NCI-H526 (cell line): ENCODE data around the gene DPP6.
"Not testable (repeated sequence)": the region's sequence is repeated elsewhere in the genome, so short reads cannot be mapped to it uniquely, and the experiment has no call there.

ENCODE experiments used
- DNase-seq, 2 experiments: peaks; one replicate each; lab custom pipeline; 2025; lab: John Stamatoyannopoulos, UW

The DPP6 gene

DNA sequence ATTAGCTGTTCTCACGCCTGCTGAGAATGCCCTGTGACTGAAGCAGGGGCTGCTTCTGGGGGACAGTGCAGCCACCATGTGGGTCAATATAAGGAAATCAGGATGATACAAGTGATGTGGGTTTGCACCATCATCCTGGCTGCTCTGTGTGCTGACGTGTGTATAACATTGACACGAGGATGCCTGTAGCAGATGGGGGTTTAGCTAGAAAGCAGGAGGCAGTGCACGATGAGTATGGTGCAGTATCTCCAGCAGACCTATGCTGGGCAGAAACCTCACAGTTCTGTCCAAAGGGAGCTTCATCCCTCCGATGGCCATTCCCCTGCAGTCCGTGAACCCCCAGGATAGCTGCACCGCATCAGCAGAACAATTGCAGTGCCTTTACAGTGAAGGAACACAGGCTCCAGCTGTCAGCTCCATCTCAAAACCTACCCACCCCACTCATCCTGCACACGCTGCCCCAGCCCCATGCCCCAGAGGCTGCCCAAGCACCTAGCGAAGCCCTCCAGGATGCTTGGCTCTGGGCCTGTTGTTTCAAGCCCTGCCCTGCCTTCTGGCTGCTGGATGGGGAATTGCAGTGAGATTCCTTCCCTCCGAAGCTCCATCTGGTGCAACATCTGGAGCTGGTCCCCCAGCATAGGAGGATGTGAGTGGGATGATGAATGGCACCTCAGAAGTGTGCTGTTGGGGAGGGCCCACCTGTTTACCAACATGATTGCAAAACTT is 96.8 kb downstream of the DPP6 start:
- not testable (repeated sequence) for DNase-seq

DNA sequence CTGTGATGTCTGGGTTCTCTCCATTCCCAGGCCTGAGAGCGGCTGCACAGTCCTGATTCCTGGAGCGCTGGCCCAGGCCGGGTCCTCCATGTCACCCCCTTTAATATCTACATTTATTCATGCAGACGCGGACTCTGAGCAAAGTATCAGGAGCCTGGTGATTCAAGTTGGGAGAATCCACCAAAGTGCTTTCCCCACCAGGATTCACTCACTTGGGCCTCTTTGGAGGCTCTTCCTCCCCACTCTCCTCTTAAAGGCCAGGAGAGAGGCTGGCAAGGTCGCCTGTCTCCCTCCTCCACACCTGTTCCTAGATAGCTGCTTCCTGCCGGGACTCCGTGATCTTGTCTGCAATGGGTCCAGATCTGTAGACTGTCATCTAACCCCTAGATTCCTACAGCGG is 98.5 kb downstream of the DPP6 start:
- DNase-seq, result not testable (repeated sequence)

DNA sequence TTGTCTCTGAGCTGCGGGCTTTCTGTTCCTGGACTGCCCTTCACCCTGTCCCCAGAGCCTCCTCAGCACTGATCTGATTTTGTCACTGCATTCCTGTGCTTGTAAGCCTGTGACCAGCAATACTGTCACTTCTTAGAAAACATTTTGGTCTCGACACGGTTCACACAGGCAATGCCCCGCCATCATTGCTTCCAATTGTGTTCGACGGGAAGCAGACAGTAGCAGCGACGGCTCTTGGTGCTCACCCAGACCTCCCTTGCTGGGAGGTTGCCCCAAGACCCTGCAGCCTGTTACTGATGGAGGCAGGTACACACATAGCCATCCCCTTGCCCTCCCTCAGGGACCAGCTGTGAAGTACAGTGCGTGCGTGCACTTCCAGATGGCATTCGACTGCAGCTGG is 99.1 kb downstream of the DPP6 start:
- DNase-seq, result not testable (repeated sequence)

DNA sequence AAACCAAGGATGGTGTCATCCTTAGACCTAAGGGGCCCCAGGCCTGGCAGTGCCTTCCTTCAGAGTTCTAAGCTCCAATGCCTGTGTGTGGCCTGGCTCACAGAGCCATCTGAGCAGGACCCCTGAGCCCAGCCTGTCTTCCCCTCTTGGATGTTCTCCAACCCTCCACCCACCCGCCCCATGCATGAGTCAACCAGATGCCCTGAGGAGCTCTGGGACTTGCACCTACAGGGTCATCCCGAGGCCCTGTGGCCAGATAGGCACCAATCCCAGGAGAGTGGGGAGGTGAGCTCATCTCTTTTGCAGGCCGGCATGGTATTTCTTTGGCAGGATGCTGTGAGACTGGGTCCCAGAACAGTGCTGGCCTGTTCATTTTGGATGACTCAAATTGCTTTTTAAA is 103.7 kb downstream of the DPP6 start:
- DNase-seq, result not testable (repeated sequence)

DNA sequence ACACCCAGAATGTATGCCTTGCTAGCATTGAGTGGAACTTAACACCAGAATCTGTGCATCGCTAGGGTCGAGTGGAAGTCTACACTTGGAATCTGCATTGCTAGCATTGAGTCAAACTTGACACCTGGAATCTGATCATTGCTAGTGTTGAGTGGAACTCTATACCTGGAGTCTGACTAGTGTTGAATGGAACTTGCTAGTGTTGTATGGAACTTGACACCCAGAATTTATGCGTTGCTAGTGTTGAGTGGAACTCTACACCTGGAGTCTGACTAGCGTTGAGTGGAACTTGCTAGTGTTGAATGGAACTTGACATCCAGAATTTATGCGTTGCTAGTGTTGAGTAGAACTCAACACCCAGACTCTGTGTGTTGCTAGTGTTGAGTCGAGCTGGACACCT is 110.7 kb downstream of the DPP6 start:
- not testable (repeated sequence) for DNase-seq

DNA sequence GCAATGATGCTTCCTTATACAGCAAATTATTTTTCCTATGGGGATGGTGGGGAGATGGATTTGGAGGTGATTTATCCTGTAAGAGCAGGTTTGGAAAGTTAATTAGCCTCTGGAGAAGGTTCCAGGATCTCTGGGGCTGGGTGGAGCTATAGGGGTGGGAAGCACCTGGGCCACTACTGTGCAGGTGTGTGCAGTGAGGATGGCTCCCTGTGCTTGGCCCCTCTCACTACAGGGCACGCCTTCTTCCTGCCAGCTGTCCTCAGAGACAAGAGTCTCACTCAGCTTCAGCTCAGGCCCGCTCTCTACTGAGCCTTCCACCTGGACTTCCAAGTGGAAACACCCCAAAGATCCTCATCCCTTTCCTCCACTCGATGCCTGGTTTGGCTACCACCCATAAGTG is 111.4 kb downstream of the DPP6 start:
- not testable (repeated sequence) for DNase-seq

DNA sequence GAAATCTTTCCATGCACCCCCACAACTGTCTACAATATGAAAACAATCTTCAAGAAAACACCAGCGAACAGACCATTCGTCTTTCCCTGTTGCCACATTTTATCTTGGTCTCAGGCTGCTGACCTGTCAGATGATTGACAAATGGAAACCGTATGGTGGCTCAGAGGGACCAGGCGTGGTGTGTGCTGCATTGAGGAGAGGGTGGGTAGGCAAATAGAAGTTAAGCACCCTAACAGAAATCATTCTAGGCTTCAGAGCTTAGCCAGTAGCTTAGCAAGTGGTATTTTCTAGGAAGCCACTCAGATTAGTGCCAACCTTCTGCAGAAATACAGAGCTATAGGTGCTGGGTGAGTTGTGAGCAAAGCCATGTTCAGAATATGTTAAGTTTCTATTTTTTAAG is 114.9 kb downstream of the DPP6 start:
- DNase-seq, result no peak

DNA sequence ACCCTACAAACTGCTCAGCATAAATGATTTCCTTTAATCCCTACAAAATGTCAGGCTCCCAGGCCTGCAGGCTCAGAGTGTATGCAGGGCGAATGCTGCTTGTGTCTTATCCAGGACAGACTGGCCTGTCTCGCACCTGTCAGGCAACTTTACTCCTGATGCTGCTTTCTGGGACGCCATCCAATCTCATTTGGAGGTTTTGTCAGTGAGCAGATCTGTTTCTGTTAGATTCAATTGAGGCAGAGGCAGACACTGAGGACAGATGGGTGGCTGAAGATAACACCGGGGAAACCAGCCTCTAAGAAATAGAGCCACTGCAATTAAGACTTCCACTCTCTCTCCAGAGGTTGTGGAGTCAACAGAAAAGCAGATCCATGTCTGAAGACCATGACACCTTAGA is 115.6 kb downstream of the DPP6 start:
- no peak for DNase-seq

DNA sequence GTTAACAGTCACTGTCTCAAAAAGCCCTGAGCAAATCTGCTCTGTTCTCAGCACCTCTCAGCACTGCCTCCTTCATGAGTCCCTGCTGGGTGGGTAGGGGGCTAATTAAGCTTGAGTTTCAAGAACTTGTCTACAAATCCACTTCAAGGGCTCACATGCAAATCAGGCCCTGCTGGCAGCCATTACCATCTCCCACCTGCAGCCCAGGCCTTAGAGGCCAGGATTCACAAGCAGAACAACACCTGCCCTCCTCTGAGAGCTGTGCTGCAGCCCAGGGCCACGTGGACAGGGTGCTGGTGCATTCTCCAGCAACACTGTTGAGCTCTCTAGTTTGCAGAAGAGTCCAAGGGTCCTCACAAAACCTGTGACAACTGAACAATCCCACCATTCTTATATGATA is 119.2 kb downstream of the DPP6 start:
- no peak for DNase-seq

DNA sequence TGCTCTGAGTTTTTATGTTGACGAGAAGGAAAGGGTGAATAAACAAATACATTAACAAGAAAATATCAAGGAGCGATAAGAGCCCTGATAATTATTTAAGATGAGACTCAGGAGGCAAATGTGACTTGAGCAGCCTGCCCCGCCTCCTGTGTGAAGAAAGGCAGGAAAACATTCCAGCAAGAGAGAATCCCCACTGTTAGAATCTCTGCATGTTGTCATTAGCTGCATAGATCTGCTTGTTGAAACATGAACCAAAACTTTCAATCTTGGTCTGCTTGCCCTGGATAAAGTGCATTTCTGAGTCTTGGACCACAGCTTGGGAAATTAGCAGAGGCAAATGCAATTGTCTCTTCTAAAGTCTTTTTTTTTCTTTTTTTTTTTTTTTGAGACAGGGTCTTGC is 120.0 kb downstream of the DPP6 start:
- DNase-seq, result no peak

DNA sequence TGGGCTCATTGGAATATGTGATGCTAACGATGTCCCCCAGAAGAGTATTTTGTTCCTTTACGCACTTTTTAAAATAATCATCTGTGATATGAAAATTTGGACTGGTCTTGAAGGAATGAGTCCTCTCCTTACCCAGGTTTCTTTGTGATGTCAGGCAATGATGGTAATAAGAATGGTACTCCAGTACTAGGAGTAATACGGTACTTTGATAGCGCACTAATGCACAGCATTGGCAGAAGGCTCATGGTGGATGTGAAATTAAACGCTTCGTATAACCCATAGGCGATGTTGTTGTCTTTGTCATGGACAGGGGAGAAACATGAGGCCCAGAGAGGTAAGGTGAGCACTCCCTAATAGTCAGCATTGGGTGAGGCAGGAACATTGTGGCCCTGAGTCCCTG is 125.4 kb downstream of the DPP6 start:
- no peak for DNase-seq

DNA sequence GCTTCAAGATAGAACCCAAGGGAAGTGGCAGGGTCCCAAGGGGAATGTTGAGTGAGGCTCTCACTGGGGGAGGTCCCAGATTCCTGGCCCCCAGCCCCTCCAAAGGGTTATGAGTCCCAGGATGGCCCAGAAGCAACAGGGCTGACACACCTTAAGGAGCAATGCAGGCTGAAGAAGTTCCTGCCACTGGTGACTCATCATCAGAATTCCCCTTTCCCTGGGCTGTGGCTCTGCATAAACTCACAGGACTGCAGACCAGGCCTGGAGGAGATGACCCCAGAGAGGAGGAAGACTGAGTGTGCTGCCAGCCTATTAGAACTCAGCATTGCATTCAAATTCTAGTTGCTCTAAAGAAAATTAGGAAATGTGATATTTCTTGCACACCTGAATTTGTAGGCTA is 126.7 kb downstream of the DPP6 start:
- DNase-seq, result no peak

DNA sequence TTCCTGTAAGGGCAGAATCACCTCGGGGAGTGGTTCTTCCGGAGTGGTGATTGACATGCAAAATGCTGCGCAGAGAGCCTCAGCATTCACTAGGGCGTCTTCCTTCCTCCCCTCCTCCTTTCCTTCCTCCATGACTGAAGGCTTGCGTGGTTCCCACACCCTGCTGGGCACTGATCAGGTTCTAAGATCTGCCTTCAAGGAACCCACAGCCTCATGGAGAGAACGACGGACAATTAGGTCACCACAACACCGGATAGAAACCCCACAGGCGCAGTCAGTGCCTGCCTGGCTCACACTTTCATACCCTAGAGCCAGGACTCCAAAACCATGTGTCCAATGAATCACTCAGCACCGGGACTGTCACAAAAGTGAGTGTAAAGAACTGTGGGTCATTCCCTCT is 131.3 kb downstream of the DPP6 start:
- no peak for DNase-seq

DNA sequence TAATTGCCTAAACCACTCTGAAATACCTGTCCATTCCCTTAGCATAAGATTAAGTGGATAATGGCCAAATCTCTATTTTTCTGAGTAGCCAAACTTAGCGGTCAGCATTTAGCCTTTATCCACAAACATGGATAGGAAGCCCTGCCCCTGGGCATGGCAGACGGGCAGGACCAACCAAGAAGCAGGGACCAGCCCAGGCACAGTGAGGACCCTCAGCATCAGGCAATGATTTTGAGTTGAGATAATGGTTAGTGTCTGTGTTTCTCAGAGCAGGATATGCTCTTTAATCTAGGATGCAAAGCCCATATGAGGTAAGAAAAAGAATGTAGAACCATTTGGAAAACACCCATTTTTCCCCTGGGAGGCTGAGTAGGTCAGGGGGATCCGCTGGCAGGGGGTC is 131.7 kb downstream of the DPP6 start:
- DNase-seq, result no peak

DNA sequence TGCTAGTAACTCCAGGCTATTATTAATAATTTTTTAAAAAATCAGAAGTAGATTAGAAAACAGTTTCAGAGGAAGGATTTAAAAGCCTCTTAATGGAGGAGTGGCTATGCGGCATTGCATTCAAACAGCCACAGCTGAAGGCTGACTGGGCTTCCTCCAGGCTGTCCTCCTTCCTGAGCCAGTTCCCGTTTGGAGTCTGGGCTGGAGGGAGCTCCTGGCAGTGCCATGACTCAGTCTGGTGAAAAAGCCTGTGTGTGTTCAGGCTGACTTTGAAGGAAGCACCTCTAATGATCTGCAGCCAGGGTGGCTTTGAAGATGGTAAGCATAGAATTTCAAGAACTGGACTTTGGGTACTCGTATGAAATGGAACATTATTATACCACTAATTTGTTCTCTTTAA is 134.6 kb downstream of the DPP6 start:
- no peak for DNase-seq

DNA sequence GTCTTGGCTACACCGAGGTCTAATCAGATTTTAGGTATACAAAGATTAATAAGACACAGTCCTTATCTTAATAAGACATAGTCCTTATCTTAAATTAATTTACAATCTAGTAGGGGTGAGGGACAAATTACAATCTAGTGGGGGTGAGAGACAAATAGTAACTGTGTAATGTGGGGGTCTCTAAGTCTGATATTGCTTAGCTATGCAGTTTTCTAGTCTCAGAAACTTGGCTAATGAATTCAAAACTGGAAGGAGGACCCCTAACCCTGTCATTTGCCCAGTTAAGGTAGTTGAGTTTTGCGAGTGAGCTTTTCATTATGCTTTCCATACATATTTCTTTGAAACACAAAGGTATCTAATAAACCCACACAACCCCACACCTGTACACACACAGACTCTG is 136.1 kb downstream of the DPP6 start:
- no peak for DNase-seq

DNA sequence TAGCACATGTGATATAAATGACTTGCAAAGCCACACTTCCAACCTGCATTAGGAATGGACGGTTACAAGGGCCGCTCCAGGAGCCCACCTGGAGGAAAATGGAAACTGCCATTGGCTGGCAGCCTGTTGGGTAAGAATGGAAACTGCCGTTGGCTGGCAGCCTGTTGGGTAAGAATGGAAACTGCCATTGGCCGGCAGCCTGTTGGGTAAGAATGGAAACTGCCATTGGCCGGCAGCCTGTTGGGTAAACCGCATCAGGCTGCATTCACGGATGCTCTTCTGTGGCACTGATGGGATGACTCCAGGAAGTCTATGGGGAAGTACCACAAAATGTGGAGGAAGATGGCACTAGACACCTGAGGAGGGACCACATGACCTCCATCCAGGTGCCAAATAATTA is 143.1 kb downstream of the DPP6 start:
- no peak for DNase-seq

DNA sequence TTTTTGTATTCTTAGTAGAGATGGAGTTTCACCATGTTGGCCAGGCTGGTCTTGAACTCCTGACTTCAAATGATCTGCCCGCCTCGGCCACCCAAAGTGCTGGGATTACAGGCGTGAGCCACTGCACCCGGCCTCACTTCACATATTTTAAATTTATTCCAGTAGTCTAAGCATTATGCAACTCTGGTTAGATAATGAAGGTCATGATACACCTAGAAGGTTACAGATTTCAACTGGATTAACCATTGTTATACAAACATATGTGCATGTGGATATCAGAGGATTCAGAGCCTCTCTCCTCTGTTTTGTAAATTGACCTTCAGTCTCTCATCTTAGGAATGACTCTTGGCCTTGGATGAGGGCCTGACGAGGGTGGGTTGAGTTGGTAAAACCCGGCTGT is 146.3 kb downstream of the DPP6 start:
- DNase-seq, result no peak

DNA sequence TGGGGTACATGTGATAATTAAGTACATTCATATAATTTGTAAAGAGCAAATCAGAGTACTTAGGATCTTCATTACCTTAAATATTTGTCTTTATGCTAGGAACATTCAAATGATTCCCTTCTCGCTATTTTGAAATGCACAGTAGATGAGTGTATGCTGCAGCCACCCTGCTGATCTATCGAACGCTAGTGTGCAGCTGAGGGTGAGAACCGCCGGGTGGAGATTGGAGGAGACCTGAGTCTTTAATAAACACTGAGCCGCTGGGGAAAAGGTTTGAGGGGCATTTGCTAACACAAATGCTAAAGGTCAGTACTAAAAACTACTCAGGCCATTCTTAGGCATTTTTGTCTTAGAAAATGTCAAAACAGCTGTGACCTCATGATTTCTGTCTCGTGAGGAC is 148.0 kb downstream of the DPP6 start:
- no peak for DNase-seq

DNA sequence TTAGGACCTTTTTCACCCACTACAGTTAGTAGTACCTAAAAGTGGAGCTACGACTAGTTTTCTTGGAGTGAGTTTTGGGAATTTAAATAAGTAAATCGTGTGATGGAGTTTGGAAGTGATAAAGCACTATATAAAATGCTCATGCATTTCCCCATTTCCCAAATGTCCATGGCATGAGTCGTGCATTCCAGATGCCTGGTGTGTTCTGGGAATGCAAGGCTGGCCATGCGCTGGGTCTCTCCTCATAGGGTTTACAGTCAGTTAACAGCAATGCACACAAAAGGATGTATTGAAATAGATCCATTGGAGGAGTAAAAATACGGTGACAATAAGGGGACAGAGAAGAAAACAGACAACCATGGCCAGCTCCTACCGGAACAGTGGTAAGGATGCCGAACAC is 149.8 kb downstream of the DPP6 start:
- no peak for DNase-seq

DNA sequence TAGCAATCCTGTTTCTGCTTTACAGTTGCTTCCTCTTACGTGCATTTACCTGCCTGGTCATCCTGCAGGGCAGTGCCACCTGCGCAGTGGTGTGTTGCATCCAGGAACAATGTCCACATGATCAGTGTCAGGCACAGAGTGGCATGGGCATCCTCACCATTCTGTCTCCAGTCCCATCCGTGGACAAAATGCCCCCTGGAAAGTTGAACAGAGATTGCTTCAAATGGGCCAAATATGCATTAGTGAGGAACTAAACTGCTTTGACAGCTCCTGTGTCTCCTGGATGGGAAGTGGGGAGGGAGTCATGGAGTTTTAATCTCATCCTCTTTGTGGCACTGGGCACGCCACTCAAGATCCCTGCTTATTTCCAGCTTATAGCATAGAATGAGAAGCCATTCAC is 151.8 kb downstream of the DPP6 start:
- no peak for DNase-seq

DNA sequence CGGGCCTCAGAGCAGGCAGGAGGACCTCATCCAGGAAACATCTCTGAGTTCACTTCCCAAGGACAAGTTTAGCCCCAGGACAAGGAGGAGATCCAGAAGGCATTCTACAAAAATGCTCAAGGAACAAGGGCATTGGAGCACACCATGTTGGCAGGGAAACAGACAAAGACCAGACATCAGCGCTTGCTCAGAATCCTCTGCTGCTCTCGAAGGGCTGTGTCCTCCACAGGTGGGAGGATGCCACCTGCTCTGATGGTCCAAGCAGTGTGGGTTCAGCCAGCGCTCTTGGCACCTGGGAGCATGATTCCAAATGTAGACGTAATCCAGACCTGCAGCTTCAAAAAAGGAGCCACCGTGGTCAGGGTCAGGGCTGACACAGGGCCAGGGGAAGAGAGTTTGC is 160.7 kb downstream of the DPP6 start:
- no peak for DNase-seq

DNA sequence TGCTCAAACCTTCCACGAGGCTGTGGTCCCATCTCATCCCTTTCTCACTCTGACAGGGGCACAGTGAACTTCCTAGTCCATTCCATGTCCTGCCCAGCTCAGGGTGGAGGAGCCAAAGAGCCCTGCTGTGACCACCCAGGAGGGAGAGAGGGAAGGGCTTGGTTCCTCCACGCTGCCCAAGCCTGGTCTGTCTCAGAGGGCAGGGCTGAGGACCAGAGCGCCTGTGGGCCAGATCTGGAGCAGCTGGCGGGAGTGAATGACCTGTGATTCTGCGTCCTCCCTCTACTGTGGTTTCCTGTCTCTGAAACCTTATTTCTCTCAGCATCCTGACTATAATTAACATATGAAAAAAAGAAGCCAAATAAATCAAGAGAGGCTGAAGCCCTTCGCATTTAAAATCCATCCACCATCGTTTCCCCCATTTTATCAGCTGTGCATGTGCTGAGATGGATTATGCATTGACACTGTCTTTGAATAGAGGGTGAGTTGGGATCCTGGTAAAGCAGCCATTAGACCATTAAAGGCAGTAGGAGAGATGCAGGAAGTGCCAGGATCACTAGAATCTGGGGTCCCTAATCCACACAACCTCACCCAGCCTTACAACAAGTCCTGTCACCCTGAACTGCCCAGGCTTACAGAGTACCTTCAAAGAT is 165.6 kb downstream of the DPP6 start:
- no peak for DNase-seq

DNA sequence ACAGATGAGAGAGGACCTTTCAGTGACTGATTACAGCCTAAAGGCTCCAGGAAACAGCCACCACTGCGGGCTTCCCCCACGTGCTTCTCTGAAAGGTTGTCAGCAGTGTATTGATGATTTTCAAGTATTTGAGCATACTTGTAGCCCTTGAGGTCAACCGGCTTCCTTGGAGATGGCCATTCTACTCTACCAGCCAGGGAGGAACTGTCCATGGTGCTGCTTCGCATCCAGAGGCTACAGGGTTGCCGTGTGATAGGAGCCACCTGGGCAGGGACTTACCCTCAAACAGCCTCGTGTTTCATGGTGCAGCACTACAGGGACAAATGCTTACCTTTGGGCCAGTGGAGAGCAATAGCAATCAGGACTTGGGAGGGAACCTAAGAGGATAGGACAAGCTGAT is 179.5 kb downstream of the DPP6 start:
- DNase-seq, result no peak
